Urothelium cell line (cell line): ENCODE data around the gene AKR1C2.
"Not testable (repeated sequence)": the region's sequence is repeated elsewhere in the genome, so short reads cannot be mapped to it uniquely, and the experiment has no call there.

ENCODE experiments used
- DNase-seq: peaks from one replicate; pipeline ENCODE4 v3.0.0; 2011; ENCODE audit warnings: low spot score, mixed read lengths
- FAIRE-seq: peaks from 2 replicates; lab custom pipeline; 2011; peaks lifted over from hg19 to GRCh38; lab: Jason Lieb, UNC

Gene AKR1C2

DNA sequence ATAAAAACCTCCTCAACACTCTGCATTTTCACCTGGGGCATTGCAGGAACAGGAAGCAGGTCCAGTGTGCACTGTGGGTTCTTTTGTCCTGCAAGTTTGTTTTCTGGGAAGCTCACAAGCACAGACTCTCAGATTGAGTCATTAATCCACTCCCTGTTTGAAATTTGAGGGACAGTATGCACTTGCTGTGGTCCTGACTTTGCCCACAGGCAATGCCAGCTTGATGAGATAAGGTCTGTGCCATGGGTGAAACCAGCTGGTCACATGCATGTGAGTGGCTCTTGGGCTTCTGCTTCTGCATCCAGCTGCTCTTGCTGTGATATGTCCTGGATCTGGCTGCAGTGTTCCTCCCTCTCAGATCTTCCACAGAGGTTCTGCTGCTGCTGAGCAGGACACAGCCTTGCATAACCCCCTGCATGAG lies 21.8 kb upstream of the AKR1C2 start:
- DNase-seq = not testable (repeated sequence)

DNA sequence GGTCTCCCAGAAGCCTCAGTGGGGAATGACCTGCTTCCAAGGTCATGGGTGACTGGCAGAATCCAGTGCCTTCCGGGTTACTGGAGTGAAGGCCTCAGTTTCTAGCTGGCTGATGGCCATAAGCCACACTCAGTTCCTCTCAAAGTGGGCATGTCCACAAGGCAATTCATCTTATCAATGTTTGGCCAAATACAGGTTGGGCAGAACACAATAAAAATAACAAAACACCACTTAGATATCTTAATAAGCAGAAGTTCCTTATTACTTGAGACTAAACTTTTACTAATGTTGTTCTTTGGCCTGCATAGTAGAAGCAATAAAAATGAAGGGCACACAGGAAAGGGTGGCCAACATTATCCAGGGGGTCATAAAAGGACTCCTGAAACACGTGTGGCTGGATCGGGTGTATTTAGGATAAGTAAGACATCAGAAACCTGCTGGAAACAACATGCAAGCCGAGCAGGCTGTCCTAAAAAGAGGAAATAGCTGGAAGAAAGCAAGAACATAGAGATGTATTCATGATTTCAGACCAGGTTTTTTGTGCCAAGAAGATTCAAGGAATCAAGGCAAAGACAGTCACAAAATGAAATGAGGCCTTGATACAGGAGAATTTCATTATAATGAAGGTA lies 19.6 kb upstream of the AKR1C2 start:
- no peak for FAIRE-seq
- no peak for DNase-seq

More for the DNA sequence above, 21.8 kb upstream of the AKR1C2 start:
- not testable (repeated sequence) for FAIRE-seq

DNA sequence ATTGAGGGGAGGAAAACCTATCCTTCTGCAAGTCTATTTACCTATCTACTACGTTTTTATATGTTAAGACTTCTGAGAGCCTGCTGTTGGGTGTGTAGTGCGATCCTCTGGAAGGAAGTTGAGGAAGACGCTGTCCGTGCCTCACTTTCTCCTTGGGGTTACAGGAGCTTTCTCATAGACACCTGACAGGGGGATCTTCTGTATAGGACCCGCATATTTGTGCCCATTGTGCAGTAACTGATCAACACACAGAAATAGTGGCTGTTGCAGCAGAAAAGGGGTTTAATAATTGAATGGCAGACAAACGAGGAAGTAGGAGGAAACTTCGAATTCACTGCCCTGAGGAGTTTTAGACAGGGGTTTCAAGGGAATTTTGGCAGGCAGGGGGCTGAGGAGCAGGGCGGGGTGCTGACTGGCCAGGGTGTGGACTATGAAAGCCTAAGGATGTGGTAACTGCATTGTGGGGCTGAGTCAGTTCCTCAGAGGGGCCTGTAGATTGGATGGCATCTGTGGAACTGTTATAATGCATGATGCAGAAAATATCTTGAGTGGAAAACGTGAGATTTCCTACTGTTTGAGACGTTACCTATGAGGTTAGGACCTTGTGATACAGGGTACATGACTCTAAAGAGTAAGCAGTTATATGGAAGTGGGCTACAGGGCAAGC lies 18.1 kb upstream of the AKR1C2 start:
- FAIRE-seq = not testable (repeated sequence)

DNA sequence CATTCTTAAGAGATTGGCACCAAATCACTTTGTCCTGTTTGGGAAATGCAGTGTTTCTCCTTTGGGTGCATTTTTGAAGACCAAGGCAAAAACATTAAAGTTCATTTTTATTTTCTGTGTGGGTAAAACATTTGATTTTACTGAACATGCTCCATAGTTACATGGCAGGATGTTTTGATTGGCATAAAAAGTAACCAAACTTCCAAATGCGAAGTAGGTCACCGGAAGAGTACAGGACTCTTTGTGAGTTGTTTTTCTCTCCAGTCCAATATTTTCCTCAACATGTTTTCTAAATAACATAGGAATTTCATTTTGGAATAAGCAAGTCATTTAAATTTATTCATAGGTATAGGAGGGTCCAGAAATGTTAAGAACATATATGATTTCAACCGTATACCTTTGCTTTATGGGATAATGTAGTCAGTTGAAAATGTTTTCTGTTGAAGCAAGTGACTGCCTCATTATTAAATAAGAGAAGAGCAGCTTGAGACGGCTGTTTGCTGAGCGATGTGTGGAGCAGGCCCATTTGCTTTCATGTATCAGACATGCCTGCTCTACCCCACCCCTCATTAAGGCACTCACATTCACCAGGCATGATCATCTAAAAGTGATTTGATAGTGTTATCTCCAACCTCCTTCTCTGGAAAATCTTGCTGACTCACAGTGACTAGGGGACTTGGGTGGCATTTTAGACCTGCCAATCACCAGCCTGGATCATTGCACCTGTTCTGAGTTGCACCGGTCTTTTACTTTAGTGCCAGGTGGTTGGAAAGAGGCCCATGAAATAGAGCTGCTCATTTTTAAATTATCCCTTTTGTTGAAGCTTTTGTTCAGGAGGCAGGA lies 16.3 kb upstream of the AKR1C2 start:
- not testable (repeated sequence) for FAIRE-seq

More for the DNA sequence above, 18.1 kb upstream of the AKR1C2 start:
- not testable (repeated sequence) for DNase-seq

DNA sequence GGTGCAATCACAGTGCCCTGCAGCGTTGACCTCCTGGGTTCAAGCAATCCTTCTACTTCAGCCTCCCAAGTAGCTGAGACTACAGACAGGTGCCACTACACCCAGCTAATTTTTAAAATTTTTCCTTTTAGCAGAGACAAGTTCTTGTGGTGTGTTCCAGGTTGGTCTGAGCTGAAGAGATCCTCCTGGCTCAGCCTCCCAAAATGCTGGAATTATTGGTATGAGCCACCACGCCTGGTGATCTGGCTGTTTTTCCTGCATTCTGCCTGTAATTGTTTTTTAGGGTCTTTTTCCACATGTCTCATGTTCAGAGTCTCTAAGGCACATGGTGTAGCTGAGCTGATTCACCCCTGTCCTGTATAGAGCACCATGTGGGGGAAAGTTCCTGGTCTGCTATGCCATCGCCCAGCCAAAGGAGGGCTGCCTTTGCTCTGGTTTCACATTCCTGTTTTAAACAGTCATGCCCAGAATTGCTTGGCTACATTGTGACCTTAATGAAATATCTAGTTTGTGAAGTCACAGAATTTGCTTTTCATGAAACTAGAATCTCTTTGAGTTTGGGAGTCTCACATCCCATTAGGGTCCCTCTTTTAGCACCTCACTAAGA lies 15.1 kb upstream of the AKR1C2 start:
- not testable (repeated sequence) for FAIRE-seq, DNase-seq

More for the DNA sequence above, 16.3 kb upstream of the AKR1C2 start:
- not testable (repeated sequence) for DNase-seq

DNA sequence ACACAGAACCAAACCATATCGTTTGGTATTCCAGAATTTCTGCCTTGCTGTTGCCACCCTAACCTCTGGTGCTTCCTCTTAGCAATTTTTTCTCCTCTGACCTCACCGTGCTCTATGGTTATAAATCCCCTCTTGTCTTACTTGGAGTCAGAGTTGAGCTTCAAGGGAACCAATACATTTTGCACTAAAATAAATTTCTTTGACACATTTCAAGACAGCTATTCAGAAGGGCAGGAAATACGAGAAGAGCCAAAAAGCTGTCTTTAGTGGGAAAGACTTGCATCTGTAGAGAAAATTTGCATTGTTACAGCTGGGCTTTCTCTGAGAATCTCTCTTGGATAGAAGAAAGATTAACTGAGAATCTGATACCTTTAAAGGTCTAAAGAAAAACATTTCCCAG lies 14.5 kb upstream of the AKR1C2 start:
- FAIRE-seq (no peak), DNase-seq (no peak)

DNA sequence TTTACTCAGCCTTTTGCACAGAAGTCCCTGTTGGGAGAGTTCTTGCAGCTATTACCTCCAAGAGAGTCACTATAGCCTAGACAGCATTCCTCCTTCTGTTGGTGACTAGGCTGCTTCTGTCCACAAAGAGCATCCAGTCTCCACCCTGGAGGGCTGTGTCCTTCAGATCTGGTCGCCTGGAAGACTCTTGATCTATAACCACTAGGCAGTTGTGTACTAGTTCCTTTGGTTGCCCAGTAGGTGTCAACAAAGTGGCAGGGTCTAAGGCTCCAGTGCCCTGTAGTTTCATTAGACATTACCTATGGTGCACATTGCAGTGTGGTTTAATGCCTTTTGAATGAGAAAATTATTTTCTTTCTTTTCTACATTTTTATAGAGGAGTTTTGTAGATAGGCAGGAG lies 11.3 kb upstream of the AKR1C2 start:
- FAIRE-seq = no peak
- DNase-seq = no peak

DNA sequence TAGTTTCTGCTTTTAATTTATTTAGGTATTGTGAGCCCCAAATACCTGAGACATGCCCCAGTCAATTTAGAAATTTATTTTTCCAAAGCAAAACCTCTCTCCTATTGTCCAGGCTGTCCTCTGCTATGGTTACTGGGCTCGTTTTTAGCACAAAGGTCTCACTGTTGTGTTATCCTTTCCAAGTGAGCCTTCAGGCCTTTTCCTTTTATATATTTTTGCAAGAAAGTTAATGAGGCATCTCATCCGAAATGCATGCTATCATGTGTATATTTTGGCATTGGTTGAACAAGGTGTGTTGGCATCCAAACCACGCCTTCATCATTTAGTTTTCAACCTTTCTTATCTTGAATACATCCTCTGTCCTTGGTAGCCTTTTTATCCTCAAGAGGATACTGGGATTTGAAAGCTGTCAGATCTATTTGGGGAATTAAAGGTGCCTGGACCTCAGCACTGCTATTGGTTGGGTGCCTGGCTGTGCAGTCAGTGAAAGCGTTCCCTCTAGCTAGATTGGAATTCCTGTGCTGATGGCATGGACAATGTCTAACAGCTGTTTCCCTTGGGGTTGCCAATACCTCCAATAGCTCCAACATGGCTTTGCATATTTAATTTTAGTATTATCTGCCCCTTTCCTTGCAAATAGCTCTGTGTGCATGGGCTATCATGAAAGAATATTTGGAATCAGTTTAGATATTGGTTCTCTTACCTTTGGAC lies 10.7 kb upstream of the AKR1C2 start:
- FAIRE-seq, DNase-seq: not testable (repeated sequence)

DNA sequence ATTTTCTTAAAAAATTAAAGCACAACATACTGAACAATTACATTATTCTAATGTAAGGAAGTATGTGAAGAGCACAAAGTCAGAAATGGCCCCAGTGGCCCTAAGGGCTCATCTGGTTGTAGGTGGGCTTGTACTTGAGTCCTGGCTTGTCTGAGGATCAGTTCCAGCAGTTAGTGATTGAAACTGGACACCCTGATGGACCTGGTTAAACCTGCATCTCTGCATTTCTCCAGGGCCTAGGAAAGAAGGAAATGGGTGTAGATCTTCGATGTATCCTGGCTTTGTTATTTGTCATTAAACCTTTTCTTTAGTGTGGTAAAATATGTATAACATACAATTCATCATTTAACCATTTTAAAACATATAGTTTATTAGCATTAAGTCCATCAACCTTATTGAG lies 9.7 kb upstream of the AKR1C2 start:
- DNase-seq (no peak), FAIRE-seq (no peak)

DNA sequence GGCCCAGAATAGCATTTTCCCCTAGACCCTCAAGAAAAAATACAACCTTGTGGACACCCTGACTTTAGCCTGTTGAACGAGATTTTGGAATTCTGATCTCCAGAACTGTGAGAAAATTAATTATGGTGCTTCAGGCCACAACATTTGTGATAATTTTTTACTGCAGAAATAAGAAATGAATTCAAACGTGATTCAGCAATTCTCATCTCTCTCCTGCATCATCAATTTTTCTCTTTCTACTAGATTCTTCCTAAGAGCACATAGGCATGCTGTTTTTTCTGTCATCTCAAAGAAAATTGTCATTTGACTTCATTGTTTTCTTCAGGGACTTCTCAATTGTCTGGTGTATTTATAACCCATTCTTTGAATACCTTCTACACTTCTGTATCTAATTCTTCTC lies 8.9 kb upstream of the AKR1C2 start:
- DNase-seq (no peak), FAIRE-seq (no peak)

DNA sequence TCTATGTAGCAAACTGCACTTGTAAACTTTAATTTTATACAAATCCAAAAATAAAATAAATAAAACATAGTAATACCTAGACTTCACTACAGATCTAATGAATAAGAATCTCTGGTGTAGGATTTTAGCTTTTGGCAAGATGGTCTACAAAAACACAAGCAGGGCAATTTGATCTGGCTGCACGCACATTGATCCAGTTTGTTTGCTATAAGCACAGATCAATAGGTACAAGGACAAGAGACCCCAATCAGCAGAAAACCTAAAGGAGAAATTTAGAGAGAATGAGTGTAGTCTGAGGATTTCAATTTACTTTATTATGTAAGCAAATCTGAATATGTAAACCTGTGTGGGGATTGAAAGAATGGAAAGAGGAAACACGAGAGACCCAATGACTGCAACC lies 7.7 kb upstream of the AKR1C2 start:
- FAIRE-seq, DNase-seq: not testable (repeated sequence)

DNA sequence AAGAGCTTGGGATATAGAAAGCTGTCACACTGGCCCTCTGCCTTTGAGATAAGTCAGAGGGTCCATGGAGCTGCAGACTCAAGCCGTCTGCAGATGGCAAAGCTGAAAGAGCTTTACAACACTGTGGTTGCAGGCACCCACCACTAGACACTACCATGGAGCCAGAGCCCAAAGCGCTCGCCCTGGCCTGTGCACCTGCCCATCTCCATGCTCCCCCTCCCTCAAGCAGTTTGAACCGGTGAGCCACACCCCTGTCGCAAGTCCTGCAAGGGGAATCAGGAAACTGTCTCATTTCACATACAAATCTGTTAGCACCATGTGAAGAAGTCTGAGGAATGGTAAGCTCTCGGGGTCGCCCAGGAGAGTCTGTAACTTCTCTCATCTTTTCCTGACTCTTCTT lies 6.4 kb upstream of the AKR1C2 start:
- DNase-seq, FAIRE-seq: not testable (repeated sequence)

DNA sequence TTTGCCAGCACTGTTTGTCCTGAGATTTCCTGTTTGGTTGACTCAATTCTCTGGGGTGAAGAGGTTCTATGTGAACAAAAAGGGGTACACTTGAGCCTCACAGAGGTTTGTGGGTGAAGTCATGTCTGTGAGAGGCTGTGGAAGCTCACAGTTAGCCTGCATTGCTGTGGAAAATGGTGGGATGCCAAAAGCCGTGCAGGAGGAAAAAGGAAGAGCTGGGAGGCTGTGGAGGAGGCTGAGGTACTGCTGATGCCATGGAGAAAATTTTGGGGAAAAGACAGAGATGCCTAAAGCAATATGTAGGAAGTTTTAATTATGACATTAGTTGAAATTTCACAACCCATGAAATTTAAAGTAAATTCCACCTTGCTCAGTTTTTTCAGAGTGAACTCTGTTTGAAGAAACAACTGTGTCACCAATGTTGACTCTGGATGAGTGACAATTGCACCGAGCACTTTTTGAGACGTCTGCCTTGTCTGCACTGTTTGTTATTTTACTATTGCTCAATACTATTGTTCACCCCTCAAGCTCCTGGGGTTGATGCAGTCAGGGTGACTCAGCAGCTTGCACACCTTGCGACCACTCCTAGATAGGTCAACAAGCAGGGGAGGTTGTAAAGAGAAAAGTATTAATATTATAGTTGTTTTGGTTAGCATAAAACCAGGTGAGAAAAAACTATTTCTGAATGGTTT lies 5.3 kb upstream of the AKR1C2 start:
- FAIRE-seq, DNase-seq: not testable (repeated sequence)

DNA sequence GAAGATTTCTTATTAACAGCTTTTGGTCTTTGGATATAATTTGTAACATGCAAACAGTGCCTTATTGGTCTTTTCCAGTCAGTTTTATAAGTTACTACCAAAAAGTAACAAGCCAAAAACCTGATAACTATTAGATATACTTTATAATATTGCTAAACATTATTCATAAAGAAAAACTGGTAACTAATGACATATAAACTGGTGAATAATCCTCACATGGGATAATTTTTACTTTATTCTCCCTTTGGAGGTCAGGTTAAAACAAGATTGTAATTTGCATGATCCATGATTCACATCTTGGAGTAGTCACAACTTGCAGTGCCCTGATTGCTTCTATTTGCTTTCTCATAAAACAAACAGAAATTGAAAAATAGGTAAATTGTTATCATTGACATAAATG lies 844 bp upstream of the AKR1C2 start:
- FAIRE-seq, DNase-seq: not testable (repeated sequence)

DNA sequence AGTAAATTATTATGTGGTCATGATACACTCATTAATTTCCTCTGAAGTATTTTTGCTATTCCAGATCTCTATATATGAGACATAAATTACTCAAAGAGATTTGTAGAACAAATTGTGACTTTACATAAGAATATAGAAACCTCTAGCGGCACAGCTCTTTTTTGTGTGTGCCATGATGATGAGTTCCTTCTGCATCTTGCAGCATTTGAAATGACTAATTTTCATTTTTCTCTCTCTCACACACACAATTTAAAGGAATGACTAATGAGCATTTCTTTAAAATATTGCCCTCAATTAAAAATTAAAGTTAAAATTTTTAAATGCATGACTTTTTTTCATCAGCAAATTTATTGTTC lies 351 bp upstream of the AKR1C2 start:
- FAIRE-seq, DNase-seq: not testable (repeated sequence)

DNA sequence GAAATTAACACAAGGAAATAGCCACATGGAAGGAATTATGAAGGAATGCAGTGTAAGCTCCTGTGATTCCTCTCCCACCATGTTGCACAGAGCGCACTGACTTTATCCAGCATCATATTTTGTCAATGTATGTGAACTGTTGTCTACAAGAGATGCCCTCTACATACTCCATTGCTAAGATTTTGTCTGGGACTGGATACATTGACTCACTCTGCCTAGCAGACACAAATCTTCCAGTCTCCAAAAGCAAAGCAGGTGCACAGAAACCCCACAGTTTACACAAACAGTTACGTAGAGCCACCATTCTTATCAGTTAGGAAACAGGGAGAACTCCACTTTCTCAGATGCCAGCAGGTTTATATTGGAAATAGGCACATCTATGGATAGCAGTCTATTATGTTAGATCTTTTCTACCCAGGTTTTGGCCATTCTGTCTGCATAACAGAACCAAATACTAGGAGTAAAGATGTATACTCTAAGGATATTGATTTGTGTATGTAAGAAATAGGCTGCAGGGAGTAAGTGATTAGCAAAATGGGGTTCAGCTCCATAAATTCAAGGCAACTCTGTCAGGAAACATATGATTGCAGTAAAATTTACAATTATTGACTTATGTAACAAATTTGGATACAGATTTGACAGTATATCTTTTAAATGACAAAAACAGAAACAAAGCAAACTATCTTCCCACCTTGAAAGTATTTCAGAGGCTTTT lies 1.5 kb downstream of the AKR1C2 start:
- DNase-seq (no peak), FAIRE-seq (no peak)

DNA sequence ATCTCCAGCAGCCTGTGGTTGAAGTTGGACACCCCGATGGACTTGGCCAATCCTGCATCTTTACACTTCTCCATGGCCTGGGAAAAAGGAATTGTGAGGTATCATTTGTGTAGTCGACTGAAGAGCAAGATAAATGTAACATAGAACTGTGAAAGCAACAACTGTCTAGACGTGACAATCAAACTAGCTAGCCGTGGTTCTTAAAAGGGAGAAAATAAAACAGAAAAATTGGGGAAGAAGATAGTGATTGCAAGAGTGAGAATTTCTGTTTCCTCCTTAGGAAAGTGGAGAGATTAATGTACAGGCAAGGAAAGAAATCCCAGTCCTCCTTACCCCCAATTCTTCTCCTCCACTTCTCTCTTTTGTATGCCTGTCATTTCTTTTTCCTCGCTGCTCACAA lies 5.0 kb downstream of the AKR1C2 start:
- FAIRE-seq (no peak), DNase-seq (no peak)

DNA sequence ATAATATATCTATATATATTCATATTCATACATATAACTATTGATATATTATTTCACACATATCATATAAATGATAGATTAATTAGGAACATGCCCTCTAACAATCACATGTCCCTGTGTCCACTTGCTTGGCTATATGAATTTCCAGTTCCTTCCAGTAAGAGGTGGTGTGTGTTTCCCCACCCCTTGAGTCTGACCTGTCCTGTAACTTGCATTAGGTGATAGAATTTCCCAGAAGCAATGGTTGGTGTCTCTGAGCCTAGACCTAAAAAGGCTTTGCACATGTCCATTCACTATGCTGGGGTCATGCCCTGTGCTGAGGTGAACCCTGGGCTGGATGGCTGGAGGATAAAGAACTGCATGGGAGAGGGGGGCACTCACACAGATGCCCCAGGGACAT lies 9.4 kb downstream of the AKR1C2 start:
- FAIRE-seq = peak; percentile 80
- not testable (repeated sequence) for DNase-seq

DNA sequence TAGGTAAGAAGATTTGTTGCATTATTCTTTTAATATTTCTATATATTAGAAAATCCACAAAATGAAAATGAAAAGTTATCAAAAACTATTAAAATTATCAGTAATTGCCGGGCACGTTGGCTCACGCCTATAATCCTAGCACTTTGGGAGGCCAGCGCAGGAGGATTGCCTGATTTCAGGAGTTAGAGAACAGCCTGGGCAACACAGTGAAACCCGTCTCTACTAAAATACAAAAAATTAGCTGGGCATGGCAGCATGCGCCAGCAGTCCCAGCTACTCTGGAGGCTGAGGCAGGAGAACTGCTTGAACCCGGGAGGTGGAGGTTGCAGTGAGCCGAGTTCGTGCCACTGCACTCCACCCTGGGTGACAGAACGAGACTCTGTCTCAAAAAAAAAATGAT lies 11.1 kb downstream of the AKR1C2 start:
- not testable (repeated sequence) for FAIRE-seq, DNase-seq
